ENCODE data around the gene NEIL1. TPM values are rescaled to one million over a fixed set of nuclear protein-coding genes. Genes with fewer than 3 reads are reported as not detected.

NEIL1 gene
- total and polyA plus RNA-seq, 2 donors (not counting 3 experiments of a cell fraction or from before 2014, with no cell fraction given), result 29.5 TPM

GRCh38 chr15:75338661-75339240 lies 8.1 kb upstream of the NEIL1 start:
- Histone ChIP-seq H3K9me3 (replicated peaks; ENCODE audit: control insufficient read depth, insufficient read depth, low read length) (no peaks in the 10 kb centered on the region), H3K79me2 (ENCODE audit: control insufficient read depth, insufficient read depth, low read length) (peaks cover 7% of the 10 kb centered on the region), H2AFZ (ENCODE audit: low read depth, low read length) (no peak overlapping the region), H3K36me3 (ENCODE audit: control insufficient read depth in 2 of 2, extremely low read depth in 1 of 2, insufficient read depth in 2 of 2, low read length in 2 of 2) (peaks cover 0 to 8% of the 10 kb centered on the region in 2 experiments), H3K4me3 (replicated peaks in 1 of 3; ENCODE audit: insufficient read depth in 1 of 3, low read depth in 1 of 3, low read length in 3 of 3) (no peak overlapping the region), H3K9me1 (replicated peaks; ENCODE audit: control insufficient read depth, extremely low read depth, insufficient read depth, low read length) (no peaks in the 10 kb centered on the region), H3K9ac (replicated peaks; ENCODE audit: extremely low read depth, insufficient read depth, low read length) (no peak overlapping the region), H3K4me1 (ENCODE audit: control insufficient read depth, extremely low read depth, insufficient read depth, low read length) (peaks cover 10% of the 10 kb centered on the region), H4K20me1 (replicated peaks; ENCODE audit: control insufficient read depth, extremely low read depth, insufficient read depth, low read length) (no peaks in the 10 kb centered on the region), H3K27ac (ENCODE audit: insufficient read depth, low read depth, low read length) (no peak overlapping the region), H3K4me2 (ENCODE audit: insufficient read depth, low read length) (no peak overlapping the region), H3K27me3 (ENCODE audit: control insufficient read depth in 2 of 2, insufficient read depth in 2 of 2, low read length in 2 of 2) (no peaks in the 10 kb centered on the region)
- DNase-seq (ENCODE audit: low read depth, low spot score), result no peak
- FAIRE-seq, result no peak
- dilution Hi-C loops (cut with MboI; ENCODE audit: extremely low pct_ligation_motif_present, low sequenced_read_pairs) (no loop called here), intact Hi-C loops (cut with micrococcal nuclease) (no loop called here)
- TF ChIP-seq GATA2 (IDR thresholded peaks at IDR 0.05; ENCODE audit: insufficient read depth, insufficient read length, low read depth, low read length) (no peak), POLR2AphosphoS5 (IDR thresholded peaks at IDR 0.05; ENCODE audit: insufficient read depth, low read depth, low read length) (no peak), FOS (IDR thresholded peaks at IDR 0.05; ENCODE audit: borderline replicate concordance, insufficient read depth, low read length) (no peak), MAX (IDR thresholded peaks at IDR 0.05; ENCODE audit: insufficient read depth, insufficient read length) (no peak), JUN (IDR thresholded peaks at IDR 0.05; ENCODE audit: borderline replicate concordance, insufficient read depth, insufficient read length, low read depth) (no peak), EZH2 (IDR thresholded peaks at IDR 0.05; ENCODE audit: borderline replicate concordance, low read depth, low read length, severe bottlenecking) (no peak), MYC (IDR thresholded peaks at IDR 0.05; ENCODE audit: low read depth, low read length) (no peak), POLR2A (IDR thresholded peaks at IDR 0.05; ENCODE audit: low read depth, low read length) (no peak), CTCF (IDR thresholded peaks at IDR 0.05; ENCODE audit: extremely low read depth in 1 of 2, insufficient read depth in 1 of 2, low read depth in 1 of 2, low read length in 2 of 2) (no peak)
- no TSS peak for BruUV-seq (replicated peaks)
- CTCF ChIA-PET, result no interaction called here
- POLR2A ChIA-PET, result no interaction called here

Data from endothelial cell of umbilical vein (primary cell).